Upper lobe of left lung (tissue), 4 donors: ENCODE measurements around the gene SFXN5.

Experiments used
- CTCF ChIP-seq, 6 experiments: fragments of 450-650 bp in 4 of 6; fragments of 200-600 bp in 2 of 6; sonication (generic) in 2 of 6; IDR thresholded peaks; one replicate each; pipeline ENCODE4 v1.5.1; 2016 to 2019; ENCODE audit warnings: antibody characterized with exemption in 6 of 6
- EP300 ChIP-seq, 4 donors: sonication (generic); formaldehyde crosslinking; IDR thresholded peaks; one replicate each; pipeline ENCODE4 v1.5.1; 2017; ENCODE audit warnings: antibody characterized with exemption in 4 of 4, control low read depth in 2 of 4
- POLR2A ChIP-seq, 4 donors: fragments of 450-650 bp; IDR thresholded peaks; one replicate each; pipeline ENCODE4 v1.5.1; 2016 to 2017; ENCODE audit warnings: antibody characterized with exemption in 4 of 4, mild to moderate bottlenecking in 2 of 4

- TF ChIP-seq EP300 (IDR thresholded peaks at IDR 0.05) (no peak), CTCF (IDR thresholded peaks at IDR 0.05) (no peak), POLR2A (IDR thresholded peaks at IDR 0.05) (no peak)
Measured at GRCh38 chr2:73106791-73107190, 35.3 kb upstream of the SFXN5 start.
